RWPE2 (cell line): ENCODE results near the gene NPR3.

Source experiments
- ATAC-seq: fragments of 200-7000 bp; cut with Tn5 transposase; 3 replicates; pipeline ENCODE4 v1.9.1; 2021; ENCODE audit warnings: low read depth
- DNase-seq: peaks from one replicate; pipeline ENCODE4 v3.0.0-alpha.2; 2020; ENCODE audit warnings: low spot score
- H3K27ac ChIP-seq: fragments of 450-650 bp; 2 replicates; pipeline ENCODE4 v1.5.1; 2017; ENCODE audit warnings: mild to moderate bottlenecking; ENCODE audit not compliant: poor library complexity, severe bottlenecking
- H3K27me3 ChIP-seq: fragments of 250-450 bp; sonication (Bioruptor Pico); 2 replicates; pipeline ENCODE4 v1.5.1; 2021; ENCODE audit warnings: mild to moderate bottlenecking, moderate library complexity; ENCODE audit not compliant: insufficient read depth, poor library complexity, severe bottlenecking
- H3K36me3 ChIP-seq: fragments of 250-450 bp; sonication (Bioruptor Pico); 2 replicates; pipeline ENCODE4 v1.5.1; 2020; ENCODE audit warnings: low read depth, mild to moderate bottlenecking, moderate library complexity
- H3K4me1 ChIP-seq: fragments of 250-450 bp; sonication (Bioruptor Pico); 2 replicates; pipeline ENCODE4 v1.5.1; 2021; ENCODE audit warnings: mild to moderate bottlenecking, moderate library complexity; ENCODE audit not compliant: insufficient read depth, poor library complexity, severe bottlenecking
- H3K4me3 ChIP-seq: fragments of 250-450 bp; sonication (Bioruptor Pico); 2 replicates; pipeline ENCODE4 v1.5.1; 2021; ENCODE audit warnings: mild to moderate bottlenecking, moderate library complexity; ENCODE audit not compliant: severe bottlenecking
- H3K9me3 ChIP-seq: fragments of 250-450 bp; sonication (Bioruptor Pico); 2 replicates; pipeline ENCODE4 v1.5.1; 2021; ENCODE audit warnings: mild to moderate bottlenecking, moderate library complexity; ENCODE audit not compliant: severe bottlenecking
- CTCF ChIP-seq: fragments of 450-650 bp; IDR thresholded peaks from one replicate; pipeline ENCODE4 v1.5.1; 2017; ENCODE audit warnings: mild to moderate bottlenecking, moderate library complexity; ENCODE audit not compliant: poor library complexity, severe bottlenecking

The NPR3 gene

DNA sequence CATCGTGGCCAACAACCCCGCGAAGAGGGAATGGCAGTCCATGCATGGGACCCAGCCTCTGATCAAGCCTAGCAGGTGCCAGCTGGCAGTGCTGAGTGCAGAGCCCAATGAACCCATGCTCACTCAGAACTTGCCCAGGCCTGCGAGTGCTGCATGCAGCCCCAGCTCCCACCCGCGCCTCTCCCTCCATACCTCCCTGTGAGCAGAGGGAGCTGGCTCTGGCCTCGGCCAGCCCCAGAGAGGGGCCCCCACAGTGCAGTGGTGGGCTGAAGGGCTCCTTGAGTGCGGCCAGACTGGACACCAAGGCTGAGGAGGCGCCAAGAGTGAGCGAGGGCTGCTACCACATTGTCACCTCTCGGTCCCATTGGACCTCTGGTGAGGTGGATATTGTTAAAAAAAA, 32.6 kb upstream of the NPR3 start:
- Histone ChIP-seq H3K9me3 (no peaks in the 10 kb centered on the region), H3K27ac (no peak overlapping the region), H3K4me3 (no peak overlapping the region), H3K4me1 (peaks cover 4% of the 10 kb centered on the region), H3K27me3 (no peaks in the 10 kb centered on the region), H3K36me3 (no peaks in the 10 kb centered on the region)
- no peak for ATAC-seq
- no peak for DNase-seq
- no peak for TF ChIP-seq CTCF

DNA sequence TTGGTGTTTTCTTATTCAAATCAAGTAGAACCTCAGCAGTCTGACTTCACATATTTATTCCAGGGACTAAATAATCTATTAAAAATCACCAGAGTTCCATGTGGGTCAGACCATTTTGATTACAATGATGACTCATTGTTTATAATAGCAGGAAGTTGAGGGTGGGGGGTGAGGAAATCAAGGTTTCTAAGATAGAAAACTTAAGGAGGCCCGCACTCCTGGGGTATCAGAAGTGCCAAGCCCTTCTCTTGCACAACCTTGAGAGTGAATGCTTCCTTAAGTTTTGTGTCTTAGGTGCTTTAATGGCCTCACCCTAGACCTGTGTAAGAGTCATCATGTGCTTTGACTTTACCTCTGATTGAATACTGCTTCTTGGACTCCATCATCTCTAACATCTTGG, 31.9 kb upstream of the NPR3 start:
- TF ChIP-seq CTCF, result no peak
- Histone ChIP-seq H3K4me3 (no peak overlapping the region), H3K27me3 (no peaks in the 10 kb centered on the region), H3K4me1 (peaks cover 4% of the 10 kb centered on the region), H3K36me3 (no peaks in the 10 kb centered on the region), H3K27ac (no peak overlapping the region), H3K9me3 (peaks cover 3% of the 10 kb centered on the region)
- DNase-seq (no peak), ATAC-seq (peak; percentile 80)

DNA sequence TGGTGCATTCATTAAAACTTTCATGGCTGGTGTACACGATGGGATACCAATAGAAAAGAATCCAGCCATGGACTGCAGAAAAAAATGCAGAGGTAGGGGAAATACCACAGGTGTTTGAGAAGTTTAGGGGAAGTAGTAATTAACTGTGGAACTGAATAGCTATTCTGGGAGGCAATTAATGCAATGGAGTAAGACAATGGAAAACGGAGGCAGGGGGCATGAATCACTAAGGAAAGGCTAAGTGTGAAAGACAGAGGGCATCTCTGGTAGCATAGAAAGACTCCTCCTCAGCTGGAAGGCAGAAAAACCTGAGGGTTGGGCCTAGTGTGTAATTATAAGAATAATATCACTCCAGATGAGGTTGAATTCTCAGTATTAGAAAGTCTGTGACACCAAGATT, 30.9 kb upstream of the NPR3 start:
- ATAC-seq (no peak), DNase-seq (no peak)
- no peaks in the 10 kb centered on the region for H3K36me3 ChIP-seq
- peaks cover 5% of the 10 kb centered on the region for H3K9me3 ChIP-seq
- H3K27me3 ChIP-seq, result no peaks in the 10 kb centered on the region
- H3K4me1 ChIP-seq, result peaks cover 4% of the 10 kb centered on the region
- H3K4me3 ChIP-seq, result no peak overlapping the region
- H3K27ac ChIP-seq, result no peak overlapping the region
- TF ChIP-seq CTCF, result no peak

DNA sequence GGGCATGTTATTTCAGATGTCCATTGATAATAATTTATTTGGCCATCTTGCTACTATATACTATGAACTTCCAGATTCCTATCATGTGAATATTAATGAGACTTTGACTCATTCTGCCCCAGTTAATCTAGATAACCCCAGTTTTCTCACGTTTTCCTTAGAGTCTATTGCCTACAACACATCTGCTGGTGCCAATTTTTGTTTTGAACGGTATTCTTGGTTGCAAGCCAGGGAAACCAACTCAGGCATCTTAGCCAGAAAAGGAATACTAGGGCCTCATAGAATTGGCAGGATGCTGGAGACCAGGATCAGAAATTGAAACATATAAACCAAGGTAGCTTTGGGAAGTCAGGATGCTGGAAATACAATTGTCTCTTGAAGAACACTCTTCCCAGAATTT, 28.0 kb upstream of the NPR3 start:
- Histone ChIP-seq H3K27ac (no peak overlapping the region), H3K27me3 (no peaks in the 10 kb centered on the region), H3K36me3 (no peaks in the 10 kb centered on the region), H3K4me1 (peaks cover 4% of the 10 kb centered on the region), H3K4me3 (no peak overlapping the region), H3K9me3 (peaks cover 5% of the 10 kb centered on the region)
- ATAC-seq (no peak), DNase-seq (no peak)
- TF ChIP-seq CTCF, result no peak

DNA sequence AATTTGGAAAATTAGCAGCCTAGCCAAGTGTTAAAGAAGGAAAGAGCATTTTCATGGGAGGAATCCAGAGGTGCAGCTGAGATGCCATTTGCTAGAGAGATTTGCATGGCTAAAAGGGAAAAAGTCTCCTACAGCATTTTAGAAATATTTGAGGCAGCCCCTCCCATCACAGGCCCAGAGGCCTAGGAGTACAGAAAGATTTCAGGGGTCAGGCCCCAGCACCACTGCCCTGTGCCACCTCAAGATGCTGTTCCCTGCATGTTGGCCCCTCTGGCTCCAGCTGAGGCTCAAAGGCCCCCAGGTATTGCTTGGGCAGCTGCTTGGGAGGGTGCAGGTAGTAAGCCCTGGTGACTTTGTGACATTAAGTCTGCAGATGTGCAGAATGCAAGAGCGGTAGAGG, 26.9 kb upstream of the NPR3 start:
- TF ChIP-seq CTCF, result no peak

More for the DNA sequence above, 26.9 kb upstream of the NPR3 start:
- Histone ChIP-seq H3K9me3 (peaks cover 5% of the 10 kb centered on the region), H3K27ac (no peak overlapping the region), H3K36me3 (no peaks in the 10 kb centered on the region), H3K4me1 (peaks cover 1% of the 10 kb centered on the region), H3K27me3 (no peaks in the 10 kb centered on the region), H3K4me3 (no peak overlapping the region)
- no peak for DNase-seq
- no peak for ATAC-seq
